Neural progenitor cell (in vitro differentiated cells): ENCODE measurements around the gene TASP1. TPM values are rescaled to one million over a fixed set of nuclear protein-coding genes. Genes with fewer than 3 reads are reported as not detected.

Experiments
- DNase-seq: peaks from one replicate; pipeline ENCODE4 v3.0.0-alpha.2; 2016; ENCODE audit warnings: low spot score
- H2AFZ ChIP-seq: fragments of 200-600 bp; sonication (generic); replicated peaks from 2 replicates; pipeline ENCODE4 v1.6.1; 2016; ENCODE audit warnings: antibody characterized with exemption
- H3F3A ChIP-seq: fragments of 200-600 bp; sonication (generic); 2 replicates; pipeline ENCODE4 v1.6.1; 2016; ENCODE audit warnings: antibody characterized with exemption, low read depth
- H3K27ac ChIP-seq: fragments of 200-600 bp; sonication (generic); 2 replicates; pipeline ENCODE4 v1.5.1; 2016; ENCODE audit warnings: mild to moderate bottlenecking
- H3K27me3 ChIP-seq: fragments of 200-600 bp; sonication (generic); 2 replicates; pipeline ENCODE4 v1.6.1; 2016; ENCODE audit warnings: mild to moderate bottlenecking, moderate library complexity
- H3K36me3 ChIP-seq: fragments of 200-600 bp; sonication (generic); 2 replicates; pipeline ENCODE4 v1.5.1; 2016
- H3K4me1 ChIP-seq: fragments of 200-600 bp; sonication (generic); 2 replicates; pipeline ENCODE4 v1.6.1; 2016; ENCODE audit warnings: mixed run types
- H3K4me2 ChIP-seq: fragments of 200-600 bp; sonication (generic); 2 replicates; pipeline ENCODE4 v1.6.1; 2016
- H3K4me3 ChIP-seq: fragments of 200-600 bp; sonication (generic); 2 replicates; pipeline ENCODE4 v1.5.1; 2016
- H3K79me2 ChIP-seq: fragments of 200-600 bp; sonication (generic); 2 replicates; pipeline ENCODE4 v1.6.1; 2016; ENCODE audit warnings: low read depth
- H3K9ac ChIP-seq: fragments of 200-600 bp; sonication (generic); 2 replicates; pipeline ENCODE4 v1.6.1; 2016
- H3K9me3 ChIP-seq: fragments of 200-600 bp; sonication (generic); 2 replicates; pipeline ENCODE4 v1.5.1; 2016; ENCODE audit warnings: low read depth
- H4K20me1 ChIP-seq: fragments of 200-600 bp; sonication (generic); 2 replicates; pipeline ENCODE4 v1.6.1; 2016; ENCODE audit warnings: low read depth
- H3K27ac Mint-ChIP-seq: 3 replicates; pipeline ENCODE4 v1.8.0; 2021; ENCODE audit warnings: mixed read lengths
- H3K27me3 Mint-ChIP-seq: 2 replicates; pipeline ENCODE4 v1.8.0; 2022; ENCODE audit warnings: low read depth, mild to moderate bottlenecking, inconsistent platforms, moderate library complexity, mixed read lengths; ENCODE audit not compliant: insufficient read depth
- H3K36me3 Mint-ChIP-seq: 3 replicates; pipeline ENCODE4 v1.8.0; 2021; ENCODE audit warnings: mixed read lengths
- H3K4me1 Mint-ChIP-seq: 3 replicates; pipeline ENCODE4 v1.8.0; 2021; ENCODE audit warnings: mixed read lengths
- H3K4me3 Mint-ChIP-seq: 3 replicates; pipeline ENCODE4 v1.8.0; 2021; ENCODE audit warnings: mild to moderate bottlenecking, moderate library complexity, mixed read lengths
- H3K9me3 Mint-ChIP-seq: 3 replicates; pipeline ENCODE4 v1.8.0; 2020; ENCODE audit warnings: mixed read lengths
- CTCF ChIP-seq: fragments of 200-600 bp; sonication (generic); IDR thresholded peaks from 2 replicates; pipeline ENCODE4 v1.5.1; 2017; ENCODE audit warnings: antibody characterized with exemption, mild to moderate bottlenecking
- EZH2 ChIP-seq: fragments of 200-600 bp; sonication (generic); IDR thresholded peaks from 2 replicates; pipeline ENCODE4 v1.6.1; 2017; ENCODE audit warnings: antibody characterized with exemption, mild to moderate bottlenecking, moderate library complexity
- EZH2phosphoT487 ChIP-seq: fragments of 200-600 bp; sonication (generic); IDR thresholded peaks from 2 replicates; pipeline ENCODE4 v1.6.1; 2017; ENCODE audit warnings: antibody characterized with exemption
- total RNA-seq: library from RNA; depleted of rRNA; stranded (reverse); fragments of >200 nt; gene quantifications from 2 replicates; pipeline ENCODE4 v1.2.3, GENCODE V29; 2015; ENCODE audit warnings: low replicate concordance

TASP1 gene
- 8.0 and 9.6 TPM in 2 replicates for total RNA-seq

GRCh38 chr20:13638496-13639149 is at the start of gene TASP1:
Gene TASP1, minus strand, starts transcription at chr20:13638932. Its CDS starts 8,854 bp downstream, at chr20:13630078.
- peak within 1 kb of the TSS; percentile 54 for H3K9ac ChIP-seq
- H3K27me3 ChIP-seq = no peaks in the 10 kb centered on the region
- Mint-ChIP-seq H3K9me3 (no peaks in the 10 kb centered on the region), H3K27me3 (peaks cover 10% of the 10 kb centered on the region), H3K36me3 (peaks cover 2% of the 10 kb centered on the region), H3K27ac (peak within 1 kb of the TSS; percentile 54), H3K4me3 (peak within 1 kb of the TSS; percentile 94), H3K4me1 (peaks cover 12% of the 10 kb centered on the region)
- peak within 1 kb of the TSS; percentile 75 for H3K4me3 ChIP-seq
- TF ChIP-seq CTCF (no peak), EZH2 (peak; percentile 48), EZH2phosphoT487 (peak; percentile 17)
- H3K9me3 ChIP-seq = no peaks in the 10 kb centered on the region
- peaks cover 36% of the 10 kb centered on the region for H3K79me2 ChIP-seq
- H4K20me1 ChIP-seq = no peaks in the 10 kb centered on the region
- H3K4me1 ChIP-seq = peaks cover 6% of the 10 kb centered on the region
- DNase-seq = peak; percentile 96
- H3F3A ChIP-seq = peaks cover 5% of the 10 kb centered on the region
- H3K36me3 ChIP-seq = no peaks in the 10 kb centered on the region
- H3K27ac ChIP-seq = peak within 1 kb of the TSS; percentile 64
- H2AFZ ChIP-seq = peak within 1 kb of the TSS; percentile 99
- H3K4me2 ChIP-seq = peak within 1 kb of the TSS; percentile 90

DNA sequence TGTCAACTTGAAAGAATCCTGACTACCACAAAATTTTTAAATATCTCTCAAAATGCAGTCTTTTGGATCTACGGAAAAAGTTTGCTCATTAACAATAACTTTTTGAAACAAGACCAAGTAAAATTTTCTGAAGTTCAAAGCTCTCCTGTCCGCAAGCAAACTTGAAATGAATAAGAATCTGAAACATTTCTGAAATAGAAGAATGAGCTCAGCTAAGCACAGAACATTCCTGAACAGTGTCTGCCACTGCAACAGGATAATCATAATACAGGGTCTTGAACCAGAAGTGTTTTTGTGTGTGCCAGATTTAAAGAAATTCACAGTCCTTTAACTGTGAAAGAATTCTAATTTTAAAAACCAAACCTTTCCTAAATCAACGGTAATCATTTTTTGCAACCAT is 49.1 kb upstream of the TASP1 start:
- no peaks in the 10 kb centered on the region for H3K4me1 ChIP-seq
- no peak for TF ChIP-seq EZH2phosphoT487
- no peak for TF ChIP-seq CTCF
- no peak for TF ChIP-seq EZH2
- no peak overlapping the region for H3K4me2 ChIP-seq
- H2AFZ ChIP-seq = no peak overlapping the region
- no peaks in the 10 kb centered on the region for H3F3A ChIP-seq
- no peaks in the 10 kb centered on the region for H3K27me3 ChIP-seq
- H3K9me3 ChIP-seq = no peaks in the 10 kb centered on the region
- Mint-ChIP-seq H3K4me1 (no peaks in the 10 kb centered on the region), H3K4me3 (no peak overlapping the region), H3K9me3 (no peaks in the 10 kb centered on the region), H3K27ac (no peak overlapping the region), H3K27me3 (no peaks in the 10 kb centered on the region), H3K36me3 (no peaks in the 10 kb centered on the region)
- no peaks in the 10 kb centered on the region for H4K20me1 ChIP-seq
- no peak overlapping the region for H3K9ac ChIP-seq
- H3K27ac ChIP-seq = no peak overlapping the region
- H3K36me3 ChIP-seq = no peaks in the 10 kb centered on the region
- no peak overlapping the region for H3K4me3 ChIP-seq
- no peaks in the 10 kb centered on the region for H3K79me2 ChIP-seq
- DNase-seq = no peak

- no peak overlapping the region for H3K4me3 ChIP-seq
- H3K4me3 Mint-ChIP-seq = no peak overlapping the region
- H3K4me2 ChIP-seq = no peak overlapping the region
- no peaks in the 10 kb centered on the region for H3K79me2 ChIP-seq
- no peak for TF ChIP-seq EZH2
- no peak for TF ChIP-seq CTCF
- TF ChIP-seq EZH2phosphoT487 = no peak
- no peak overlapping the region for H3K27ac ChIP-seq
- H4K20me1 ChIP-seq = no peaks in the 10 kb centered on the region
- H3K27me3 ChIP-seq = no peaks in the 10 kb centered on the region
- no peaks in the 10 kb centered on the region for H3K4me1 ChIP-seq
- H3K9me3 Mint-ChIP-seq = no peaks in the 10 kb centered on the region
- H2AFZ ChIP-seq = no peak overlapping the region
- H3K9ac ChIP-seq = no peak overlapping the region
- H3K36me3 ChIP-seq = no peaks in the 10 kb centered on the region
- no peaks in the 10 kb centered on the region for H3K4me1 Mint-ChIP-seq
- H3F3A ChIP-seq = no peaks in the 10 kb centered on the region
- no peaks in the 10 kb centered on the region for H3K27me3 Mint-ChIP-seq
- H3K36me3 Mint-ChIP-seq = no peaks in the 10 kb centered on the region
- no peak for DNase-seq
- H3K27ac Mint-ChIP-seq = no peak overlapping the region
- no peaks in the 10 kb centered on the region for H3K9me3 ChIP-seq
These were observed 46.9 kb upstream of the TASP1 start for GRCh38 chr20:13685623-13686022.
